NB4 (cell line): ENCODE results near the gene PPP2R1B.

ENCODE experiments used
- DNase-seq: peaks from one replicate; pipeline ENCODE4 v3.0.0; 2010; ENCODE audit warnings: low read depth
- H3K4me3 ChIP-seq: one replicate; pipeline ENCODE4 v1.5.1; 2011; ENCODE audit warnings: mild to moderate bottlenecking, low read depth, low read length, moderate library complexity
- MYC ChIP-seq: IDR thresholded peaks from 2 replicates; pipeline ENCODE4 v1.6.1; 2011; ENCODE audit warnings: low read depth, low read length
- POLR2A ChIP-seq: IDR thresholded peaks from 2 replicates; pipeline ENCODE4 v1.6.1; 2011; ENCODE audit warnings: mild to moderate bottlenecking; ENCODE audit not compliant: insufficient read length; ENCODE audit errors: extremely low read depth
- TF ChIP-seq, protein P1 (sequence below): IDR thresholded peaks from 2 replicates; pipeline ENCODE4 v1.6.1; 2011; ENCODE audit warnings: low read depth, low read length
- TF ChIP-seq, protein P2 (sequence below): IDR thresholded peaks from one replicate; pipeline ENCODE4 v1.5.1; 2012; ENCODE audit warnings: low read depth, low read length

PPP2R1B gene

DNA sequence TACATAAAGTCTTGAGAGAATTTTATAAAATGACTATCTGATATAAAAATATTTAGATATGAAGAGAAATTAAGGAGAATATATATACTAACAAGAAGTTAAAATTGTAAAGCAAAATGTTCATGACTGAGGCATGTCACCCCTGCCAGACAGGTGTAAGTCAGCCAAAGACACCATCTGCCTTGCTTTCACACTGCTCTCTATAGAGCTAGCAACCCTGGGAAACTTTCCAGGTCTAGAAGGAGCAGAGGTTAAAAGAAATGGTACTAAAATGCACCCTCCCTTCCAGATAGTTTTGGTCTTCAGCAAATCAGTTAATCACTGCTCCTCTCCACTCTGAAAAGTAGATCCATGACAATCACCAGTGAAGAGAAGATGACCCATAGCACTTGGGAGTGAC is 16.5 kb downstream of the PPP2R1B start:
- H3K4me3 ChIP-seq = no peak overlapping the region
- TF ChIP-seq, protein P1, sequence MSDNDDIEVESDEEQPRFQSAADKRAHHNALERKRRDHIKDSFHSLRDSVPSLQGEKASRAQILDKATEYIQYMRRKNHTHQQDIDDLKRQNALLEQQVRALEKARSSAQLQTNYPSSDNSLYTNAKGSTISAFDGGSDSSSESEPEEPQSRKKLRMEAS = no peak
- no peak for TF ChIP-seq MYC
- TF ChIP-seq POLR2A = no peak
- TF ChIP-seq, protein P2, sequence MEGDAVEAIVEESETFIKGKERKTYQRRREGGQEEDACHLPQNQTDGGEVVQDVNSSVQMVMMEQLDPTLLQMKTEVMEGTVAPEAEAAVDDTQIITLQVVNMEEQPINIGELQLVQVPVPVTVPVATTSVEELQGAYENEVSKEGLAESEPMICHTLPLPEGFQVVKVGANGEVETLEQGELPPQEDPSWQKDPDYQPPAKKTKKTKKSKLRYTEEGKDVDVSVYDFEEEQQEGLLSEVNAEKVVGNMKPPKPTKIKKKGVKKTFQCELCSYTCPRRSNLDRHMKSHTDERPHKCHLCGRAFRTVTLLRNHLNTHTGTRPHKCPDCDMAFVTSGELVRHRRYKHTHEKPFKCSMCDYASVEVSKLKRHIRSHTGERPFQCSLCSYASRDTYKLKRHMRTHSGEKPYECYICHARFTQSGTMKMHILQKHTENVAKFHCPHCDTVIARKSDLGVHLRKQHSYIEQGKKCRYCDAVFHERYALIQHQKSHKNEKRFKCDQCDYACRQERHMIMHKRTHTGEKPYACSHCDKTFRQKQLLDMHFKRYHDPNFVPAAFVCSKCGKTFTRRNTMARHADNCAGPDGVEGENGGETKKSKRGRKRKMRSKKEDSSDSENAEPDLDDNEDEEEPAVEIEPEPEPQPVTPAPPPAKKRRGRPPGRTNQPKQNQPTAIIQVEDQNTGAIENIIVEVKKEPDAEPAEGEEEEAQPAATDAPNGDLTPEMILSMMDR = no peak
- no peak for DNase-seq

DNA sequence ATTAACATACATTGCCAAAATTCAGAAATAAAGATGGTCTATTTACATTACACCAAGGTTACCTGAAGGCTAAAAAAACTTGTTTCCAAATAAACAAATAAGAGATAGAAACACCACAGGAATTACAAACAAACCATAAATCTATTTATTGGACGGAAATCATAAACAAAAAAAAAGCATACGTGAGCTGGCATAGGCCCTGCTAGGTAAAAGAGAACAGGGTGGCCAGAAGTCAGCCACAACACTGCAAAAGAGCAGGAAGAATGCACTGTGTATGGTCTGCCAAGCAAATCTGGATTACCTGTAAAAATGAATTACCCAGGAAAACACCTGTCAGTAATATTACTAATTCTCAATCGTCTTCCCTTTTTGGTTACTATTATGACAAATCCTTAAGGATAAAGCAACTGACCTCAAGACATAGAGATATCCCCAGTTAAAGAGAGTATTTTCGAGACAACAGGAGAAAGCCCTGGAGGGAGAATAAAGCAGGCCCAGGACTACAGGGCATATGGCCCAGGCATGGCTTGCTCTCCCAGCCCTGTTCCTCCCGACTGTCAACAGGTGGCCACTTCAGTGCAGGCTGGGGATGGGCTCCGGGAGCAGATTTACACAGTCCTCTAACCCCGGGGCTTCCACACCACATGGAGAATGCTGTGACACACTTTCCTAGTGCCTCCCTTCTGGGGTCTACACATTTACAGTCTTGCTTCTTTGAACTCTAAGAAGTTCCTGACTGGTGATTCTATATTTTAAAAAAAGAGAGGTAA is 18.0 kb downstream of the PPP2R1B start:
- TF ChIP-seq, protein P1 = no peak
- TF ChIP-seq POLR2A (no peak), MYC (no peak)
- TF ChIP-seq, protein P2 = no peak
- H3K4me3 ChIP-seq = no peak overlapping the region
- no peak for DNase-seq

- DNase-seq = no peak
- no peak overlapping the region for H3K4me3 ChIP-seq
- TF ChIP-seq, protein P1 = no peak
- TF ChIP-seq POLR2A (no peak), MYC (no peak)
- TF ChIP-seq, protein P2 = no peak
These were observed 20.3 kb downstream of the PPP2R1B start for GRCh38 chr11:111745719-111746504.

- no peak for DNase-seq
- H3K4me3 ChIP-seq = no peak overlapping the region
These were observed 22.5 kb downstream of the PPP2R1B start for GRCh38 chr11:111743700-111744099.

GRCh38 chr11:111741751-111742150 is 24.4 kb downstream of the PPP2R1B start:
- TF ChIP-seq MYC (no peak), POLR2A (no peak)
- TF ChIP-seq, protein P2 = no peak
- TF ChIP-seq, protein P1 = no peak
- no peak overlapping the region for H3K4me3 ChIP-seq
- no peak for DNase-seq

More at GRCh38 chr11:111743700-111744099, 22.5 kb downstream of the PPP2R1B start:
- TF ChIP-seq POLR2A (no peak), MYC (no peak)
- TF ChIP-seq, protein P1 = no peak
- TF ChIP-seq, protein P2 = no peak
